Calu3 (cell line): ENCODE measurements around the gene MGMT. TPM values are rescaled to one million over a fixed set of nuclear protein-coding genes. Genes with fewer than 3 reads are reported as not detected.

Experiments
- BruUV-seq: library from RNA; stranded (reverse); fragments of 400-500 nt; replicated peaks from 2 replicates; lab custom pipeline; 2021; lab: Mats Ljungman, UMichigan
- CTCF ChIA-PET: fragments of 300-600 bp; sonication (Branson Sonifier 250); formaldehyde crosslinking; loops from one replicate; lab custom pipeline; 2022; ENCODE audit warnings: antibody characterized with exemption; lab: Charles Lee
- DNase-seq: peaks from one replicate; pipeline ENCODE4 v3.0.0; 2022
- H3K27ac Mint-ChIP-seq: one replicate; pipeline ENCODE4 v1.8.0; 2022; ENCODE audit warnings: mixed read lengths; ENCODE audit not compliant: unreplicated experiment
- H3K27me3 Mint-ChIP-seq: one replicate; pipeline ENCODE4 v1.8.0; 2022; ENCODE audit warnings: mixed read lengths; ENCODE audit not compliant: unreplicated experiment
- H3K36me3 Mint-ChIP-seq: one replicate; pipeline ENCODE4 v1.8.0; 2022; ENCODE audit warnings: mild to moderate bottlenecking, moderate library complexity, mixed read lengths; ENCODE audit not compliant: insufficient read depth, unreplicated experiment
- H3K4me1 Mint-ChIP-seq: one replicate; pipeline ENCODE4 v1.8.0; 2022; ENCODE audit warnings: mild to moderate bottlenecking, low read depth, mixed read lengths; ENCODE audit not compliant: unreplicated experiment
- H3K4me3 Mint-ChIP-seq: one replicate; pipeline ENCODE4 v1.8.0; 2022; ENCODE audit warnings: mild to moderate bottlenecking, low read depth, moderate library complexity, mixed read lengths; ENCODE audit not compliant: unreplicated experiment
- H3K9me3 Mint-ChIP-seq: one replicate; pipeline ENCODE4 v1.8.0; 2022; ENCODE audit warnings: low read depth, mixed read lengths; ENCODE audit not compliant: unreplicated experiment
- intact Hi-C: fragments of 100-400 bp; cut with micrococcal nuclease; formaldehyde crosslinking; loops from one replicate; pipeline ENCODE4 v1.10.0; 2022; ENCODE audit not compliant: unreplicated experiment
- total RNA-seq: library from RNA; stranded (reverse); gene quantifications from 2 replicates; pipeline ENCODE4 v1.2.3, GENCODE V29; 2022
- TF ChIP-seq, protein P1 (sequence below): fragments of 200-600 bp; IDR thresholded peaks from one replicate; pipeline ENCODE4 v1.8.0; 2022; ENCODE audit warnings: antibody characterized with exemption; ENCODE audit not compliant: unreplicated experiment

MGMT gene
- total RNA-seq, 1 experiment from 2014 or later: 8.3 TPM

DNA sequence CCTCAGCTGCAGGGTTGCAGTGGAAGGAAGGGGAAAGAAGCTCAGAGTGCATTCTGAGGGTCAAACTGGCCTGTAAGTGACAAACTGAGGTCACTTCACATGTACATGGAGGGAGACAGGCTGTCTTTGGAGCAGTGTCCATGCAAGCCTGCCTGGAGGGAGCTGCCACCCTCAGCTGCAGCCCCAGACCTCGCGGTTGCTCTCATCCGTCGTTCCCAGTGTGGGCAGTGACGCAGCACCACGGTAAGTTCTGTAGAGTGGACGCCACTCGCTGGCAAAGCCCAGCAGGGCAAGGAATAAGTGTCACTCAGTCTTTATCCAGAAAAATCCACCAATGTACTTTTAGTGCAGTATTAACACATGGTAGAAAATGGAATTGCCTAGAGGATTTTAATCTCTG is 225.7 kb downstream of the MGMT start:
- Mint-ChIP-seq H3K27me3 (no peaks in the 10 kb centered on the region), H3K4me1 (no peaks in the 10 kb centered on the region), H3K27ac (no peak overlapping the region), H3K36me3 (no peaks in the 10 kb centered on the region), H3K4me3 (no peak overlapping the region), H3K9me3 (peaks cover 8% of the 10 kb centered on the region)
- TF ChIP-seq, protein P1, sequence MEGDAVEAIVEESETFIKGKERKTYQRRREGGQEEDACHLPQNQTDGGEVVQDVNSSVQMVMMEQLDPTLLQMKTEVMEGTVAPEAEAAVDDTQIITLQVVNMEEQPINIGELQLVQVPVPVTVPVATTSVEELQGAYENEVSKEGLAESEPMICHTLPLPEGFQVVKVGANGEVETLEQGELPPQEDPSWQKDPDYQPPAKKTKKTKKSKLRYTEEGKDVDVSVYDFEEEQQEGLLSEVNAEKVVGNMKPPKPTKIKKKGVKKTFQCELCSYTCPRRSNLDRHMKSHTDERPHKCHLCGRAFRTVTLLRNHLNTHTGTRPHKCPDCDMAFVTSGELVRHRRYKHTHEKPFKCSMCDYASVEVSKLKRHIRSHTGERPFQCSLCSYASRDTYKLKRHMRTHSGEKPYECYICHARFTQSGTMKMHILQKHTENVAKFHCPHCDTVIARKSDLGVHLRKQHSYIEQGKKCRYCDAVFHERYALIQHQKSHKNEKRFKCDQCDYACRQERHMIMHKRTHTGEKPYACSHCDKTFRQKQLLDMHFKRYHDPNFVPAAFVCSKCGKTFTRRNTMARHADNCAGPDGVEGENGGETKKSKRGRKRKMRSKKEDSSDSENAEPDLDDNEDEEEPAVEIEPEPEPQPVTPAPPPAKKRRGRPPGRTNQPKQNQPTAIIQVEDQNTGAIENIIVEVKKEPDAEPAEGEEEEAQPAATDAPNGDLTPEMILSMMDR: no peak
- no TSS peak for BruUV-seq
- CTCF ChIA-PET: no interaction called here
- no peak for DNase-seq
- intact Hi-C loops: no loop called here

DNA sequence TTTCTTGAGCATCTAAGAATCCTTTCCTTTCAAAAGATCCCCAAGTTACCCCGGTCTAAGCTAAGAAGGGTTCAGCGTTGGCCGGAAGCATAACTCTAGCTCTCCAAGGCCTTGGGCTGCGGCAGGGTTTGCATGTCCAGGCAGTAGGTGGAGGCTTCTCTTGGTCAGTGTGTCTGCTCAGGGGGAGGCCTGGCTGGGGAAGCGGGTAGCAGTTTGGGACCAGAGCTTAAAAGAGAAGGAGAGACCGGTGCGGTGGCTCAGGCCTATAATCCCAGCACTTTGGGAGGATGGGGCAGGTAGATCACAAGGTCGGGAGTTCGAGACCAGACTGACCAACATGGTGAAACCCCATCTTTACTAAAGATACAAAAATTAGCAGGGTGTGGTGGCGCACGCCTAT is 226.3 kb downstream of the MGMT start:
- no peaks in the 10 kb centered on the region for H3K36me3 Mint-ChIP-seq
- TF ChIP-seq, protein P1: no peak
- peaks cover 8% of the 10 kb centered on the region for H3K9me3 Mint-ChIP-seq
- no peak for DNase-seq
- H3K4me3 Mint-ChIP-seq: no peak overlapping the region
- intact Hi-C loops: no loop called here
- CTCF ChIA-PET: no interaction called here
- no peak overlapping the region for H3K27ac Mint-ChIP-seq
- no peaks in the 10 kb centered on the region for H3K4me1 Mint-ChIP-seq
- H3K27me3 Mint-ChIP-seq: no peaks in the 10 kb centered on the region
- BruUV-seq: no TSS peak

DNA sequence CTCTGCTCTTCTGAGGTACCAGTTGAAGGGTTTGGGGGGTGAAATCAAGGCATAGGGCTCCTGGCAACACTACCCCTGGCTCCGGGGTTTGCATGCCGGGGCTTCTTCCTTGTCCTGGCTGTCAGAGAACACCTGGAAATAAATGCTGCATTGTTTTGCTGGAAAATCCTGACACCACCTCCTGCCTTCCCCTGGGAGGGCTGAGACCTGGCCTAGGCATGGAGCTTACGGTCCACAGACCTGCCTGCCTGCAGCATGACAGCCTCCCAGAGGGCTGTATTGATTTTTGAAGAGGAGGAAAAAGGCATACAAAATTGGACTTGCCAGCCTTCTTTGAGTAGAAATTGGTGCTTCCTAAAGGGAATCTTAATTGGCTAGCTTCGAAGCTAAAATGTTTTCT is 227.1 kb downstream of the MGMT start:
- DNase-seq: no peak
- Mint-ChIP-seq H3K27me3 (no peaks in the 10 kb centered on the region), H3K9me3 (peaks cover 8% of the 10 kb centered on the region), H3K27ac (no peak overlapping the region), H3K36me3 (no peaks in the 10 kb centered on the region), H3K4me1 (no peaks in the 10 kb centered on the region), H3K4me3 (no peak overlapping the region)
- intact Hi-C loops: no loop called here
- CTCF ChIA-PET: no interaction called here
- BruUV-seq: no TSS peak
- TF ChIP-seq, protein P1: no peak

DNA sequence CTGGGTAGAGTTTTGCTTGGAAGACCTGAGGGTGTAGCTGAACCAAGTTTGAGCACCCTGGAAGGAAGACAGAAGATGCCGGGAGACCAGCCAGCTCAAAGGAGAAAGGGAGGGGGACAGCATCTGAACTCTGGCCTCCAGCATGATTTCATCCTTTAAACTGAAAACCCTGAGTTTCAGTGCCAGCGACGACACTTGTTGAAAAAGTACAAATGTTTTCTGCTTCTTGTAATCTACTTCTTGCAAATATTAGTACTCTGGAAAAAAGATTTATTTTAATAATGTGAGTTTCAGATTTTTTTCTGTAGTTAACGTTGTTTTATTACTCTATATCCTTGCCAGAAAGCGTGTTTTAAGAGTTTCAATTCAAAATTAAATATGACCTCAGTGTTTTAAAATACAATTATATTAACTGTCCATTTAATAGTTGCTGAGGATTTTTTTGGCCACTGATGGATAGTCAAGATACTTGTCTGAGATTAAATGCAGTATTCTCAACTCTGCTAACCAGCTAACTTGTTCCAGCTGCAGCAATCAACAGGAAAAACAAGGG is 227.7 kb downstream of the MGMT start:
- TF ChIP-seq, protein P1: no peak
- Mint-ChIP-seq H3K36me3 (no peaks in the 10 kb centered on the region), H3K27me3 (no peaks in the 10 kb centered on the region), H3K27ac (no peak overlapping the region), H3K4me1 (no peaks in the 10 kb centered on the region), H3K9me3 (peaks cover 8% of the 10 kb centered on the region), H3K4me3 (no peak overlapping the region)
- intact Hi-C loops: no loop called here
- BruUV-seq: no TSS peak
- no peak for DNase-seq
- CTCF ChIA-PET: no interaction called here
